Activated effector memory CD4-positive, alpha-beta T cell treated with Interleukin-2 at 50 U/mL for 16 hours (primary cell): Measurements from ENCODE around the gene RPS10.
"Not testable (repeated sequence)": the region's sequence is repeated elsewhere in the genome, so short reads cannot be mapped to it uniquely, and the experiment has no call there.

ENCODE experiments used
- DNase-seq: peaks from one replicate; pipeline ENCODE4 v3.0.0-alpha.2; 2020

RPS10 gene

GRCh38 chr6:34447386-34447785 is 21.5 kb upstream of the RPS10 start:
- DNase-seq, result no peak

GRCh38 chr6:34445313-34445860 is 19.5 kb upstream of the RPS10 start:
- no peak for DNase-seq

- no peak for DNase-seq
Observed at GRCh38 chr6:34441526-34441925, 15.7 kb upstream of the RPS10 start.

DNA sequence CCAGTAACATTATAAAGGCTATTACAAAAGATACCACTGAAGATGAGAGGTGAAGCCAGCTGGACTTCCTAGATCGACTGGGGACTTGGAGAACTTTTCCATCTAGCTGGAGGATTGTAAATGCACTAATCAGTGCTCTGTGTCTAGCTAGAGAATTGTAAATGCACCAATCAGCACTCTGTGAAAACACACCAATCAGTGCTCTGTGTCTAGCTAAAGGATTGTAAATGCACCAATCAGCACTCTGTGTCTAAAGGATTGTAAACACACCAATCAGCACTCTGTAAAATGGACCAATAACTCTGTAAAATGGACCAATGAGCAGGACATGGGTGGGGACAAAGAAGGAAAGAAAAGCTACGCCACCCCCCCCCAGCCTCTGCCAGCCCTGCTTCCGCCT is 13.6 kb upstream of the RPS10 start:
- no peak for DNase-seq

GRCh38 chr6:34438705-34439104 is 12.8 kb upstream of the RPS10 start:
- no peak for DNase-seq

DNA sequence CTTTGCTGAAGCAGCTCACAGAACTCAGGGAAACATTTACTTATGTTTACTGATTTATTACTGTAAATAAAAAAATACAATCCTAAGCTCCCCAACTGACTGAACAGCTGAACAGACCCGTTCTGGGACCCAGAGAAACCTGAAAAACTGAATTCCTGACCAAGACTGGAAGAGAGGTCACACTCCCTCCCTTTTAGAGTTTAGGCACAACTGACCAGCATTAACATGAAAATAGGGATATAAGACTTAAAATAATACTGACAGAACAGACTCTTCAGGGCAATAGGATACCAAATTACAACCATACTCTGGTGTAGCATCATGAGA is 11.7 kb upstream of the RPS10 start:
- DNase-seq, result no peak

DNA sequence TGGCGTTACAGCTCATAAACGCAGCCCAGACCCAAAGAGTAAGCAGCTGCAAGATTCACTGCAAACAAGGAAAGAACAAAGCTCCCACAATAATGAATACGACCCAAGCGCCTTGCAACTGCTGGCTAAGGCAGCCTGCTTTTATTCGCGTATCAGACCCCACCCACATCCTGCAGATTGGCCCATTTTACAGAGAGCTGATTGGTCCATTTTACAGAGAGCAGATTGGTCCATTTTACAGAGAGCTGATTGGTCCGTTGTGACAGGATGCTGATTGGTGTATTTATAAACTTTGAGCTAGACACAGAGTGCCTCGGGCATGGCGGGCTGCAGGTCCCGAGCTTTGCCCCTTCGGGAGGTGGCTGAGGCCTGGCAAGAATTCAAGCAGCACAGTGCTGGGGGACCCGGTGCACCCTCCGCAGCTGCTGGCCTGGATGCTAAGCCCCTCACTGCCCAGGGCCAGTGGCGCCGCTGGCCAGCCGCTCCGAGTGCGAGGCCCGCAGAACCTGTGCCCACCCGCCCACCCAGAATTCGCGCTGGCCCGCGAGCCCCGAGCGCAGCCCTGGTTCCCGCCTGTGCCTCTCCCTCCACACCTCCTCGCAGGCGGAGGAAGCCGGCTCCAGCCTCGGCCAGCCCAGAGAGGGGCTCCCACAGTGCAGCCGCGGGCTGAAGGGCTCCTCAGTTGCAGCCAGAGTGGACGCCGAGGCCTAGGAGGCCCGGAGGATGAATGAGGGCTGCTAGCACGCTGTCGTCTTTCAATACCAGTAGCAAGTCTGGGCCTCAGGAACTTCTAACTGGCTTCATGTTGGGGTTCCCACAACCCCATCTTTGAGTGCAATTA is 11.2 kb upstream of the RPS10 start:
- no peak for DNase-seq

DNA sequence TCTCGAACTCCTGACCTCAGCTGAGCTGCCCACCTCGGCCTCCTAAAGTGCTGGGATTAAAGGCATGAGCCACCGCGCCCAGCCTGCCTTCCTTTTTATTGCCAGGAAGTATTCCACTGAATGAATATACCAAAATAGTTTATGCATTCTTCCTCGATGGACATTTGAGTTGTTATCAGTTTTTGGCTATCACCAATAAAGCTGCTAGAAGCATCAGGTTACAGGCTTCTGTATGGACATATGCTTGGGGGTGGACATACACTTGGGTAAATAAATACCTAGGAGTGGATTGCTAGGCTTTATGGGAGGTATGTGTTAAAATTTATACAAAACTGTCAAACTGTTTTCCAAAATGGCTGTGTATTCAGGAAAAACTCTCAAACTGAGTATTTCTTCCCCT is 10.0 kb upstream of the RPS10 start:
- no peak for DNase-seq

- DNase-seq, result no peak
Observed at GRCh38 chr6:34425132-34425497, 754 bp downstream of the RPS10 start.

DNA sequence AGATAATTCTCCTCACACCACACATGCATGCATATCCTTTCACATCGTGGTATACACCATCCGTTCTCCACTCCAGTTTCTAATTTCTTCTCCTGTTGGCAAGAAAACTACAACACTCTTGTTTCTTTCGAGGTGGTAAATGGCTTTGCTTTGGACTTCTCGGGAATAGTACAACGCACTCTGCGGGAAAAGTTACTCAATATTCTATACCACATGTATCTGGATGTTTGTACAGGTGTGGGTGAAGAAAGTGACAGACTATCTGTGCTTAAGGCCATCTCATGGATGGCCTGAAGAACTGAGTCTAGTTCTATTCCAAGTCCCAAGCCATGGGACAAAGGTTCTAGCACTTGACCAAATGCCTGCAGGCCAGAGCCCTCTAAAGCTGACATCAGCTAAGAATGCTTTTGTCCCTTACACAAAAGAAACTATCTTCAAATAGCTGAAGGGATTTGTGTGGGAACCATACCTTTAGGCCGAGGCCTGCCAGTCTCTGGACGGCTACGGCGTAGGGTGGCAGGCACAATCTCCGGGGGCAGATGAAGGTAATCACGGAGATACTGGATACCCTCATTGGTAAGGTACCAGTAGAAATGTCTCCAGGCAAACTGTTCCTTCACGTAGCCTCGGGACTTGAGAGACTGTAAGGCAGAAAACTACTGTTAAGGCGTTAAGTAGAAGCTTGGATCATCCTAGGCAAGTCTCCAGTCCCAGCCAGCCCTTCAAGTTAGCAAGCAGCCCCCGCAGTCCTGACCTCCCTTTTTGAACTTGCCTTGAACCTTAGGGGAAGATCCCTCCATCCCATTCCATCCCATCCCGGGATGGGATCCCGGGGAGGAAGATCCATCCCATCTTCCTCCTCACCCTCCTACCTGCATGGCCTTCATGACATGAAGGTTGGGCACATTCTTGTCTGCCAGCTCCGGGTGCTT is 1.4 kb downstream of the RPS10 start:
- no peak for DNase-seq

GRCh38 chr6:34423254-34423653 is 2.6 kb downstream of the RPS10 start:
- no peak for DNase-seq

DNA sequence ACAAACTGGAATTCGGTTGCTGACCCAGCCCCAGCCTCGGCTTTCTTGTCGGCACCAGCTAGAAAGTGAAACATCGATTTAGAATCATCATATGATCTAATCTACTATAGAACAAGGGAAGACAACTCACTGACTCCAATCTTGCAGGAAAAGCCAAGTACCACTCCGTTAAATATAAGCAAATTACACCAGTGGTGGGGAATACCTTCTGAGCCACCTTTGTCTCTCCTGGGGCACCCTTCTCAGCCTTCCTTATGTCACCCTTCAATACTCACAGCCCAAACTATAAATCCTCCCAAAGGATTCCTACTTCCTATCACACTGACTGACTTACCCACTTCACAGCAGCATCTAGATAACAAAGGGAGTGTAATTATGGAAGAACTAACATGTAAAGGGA is 7.5 kb downstream of the RPS10 start:
- no peak for DNase-seq

DNA sequence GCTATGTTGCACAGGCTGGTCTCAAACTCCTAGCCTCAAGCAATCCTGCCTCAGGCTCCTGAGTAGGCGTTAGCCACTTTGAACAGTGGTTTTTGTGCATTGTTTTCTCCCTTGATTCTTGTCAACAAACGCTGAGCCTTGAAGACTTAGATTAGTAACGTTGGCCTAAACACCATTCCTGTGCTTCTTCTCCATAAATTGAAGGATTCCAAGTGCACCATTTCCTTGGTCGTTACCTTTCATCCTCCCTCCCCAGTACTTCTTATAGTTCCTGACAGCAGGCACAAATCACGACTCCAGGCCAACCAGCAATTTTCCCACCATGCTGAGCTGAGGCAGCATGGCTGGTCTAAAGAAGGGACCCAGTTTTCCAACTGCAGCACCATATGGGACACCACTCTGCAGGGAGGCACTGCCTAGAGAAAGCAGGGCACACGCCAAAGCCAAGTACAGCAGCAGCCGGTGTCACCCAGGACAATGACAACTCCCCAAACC is 8.9 kb downstream of the RPS10 start:
- DNase-seq, result no peak

DNA sequence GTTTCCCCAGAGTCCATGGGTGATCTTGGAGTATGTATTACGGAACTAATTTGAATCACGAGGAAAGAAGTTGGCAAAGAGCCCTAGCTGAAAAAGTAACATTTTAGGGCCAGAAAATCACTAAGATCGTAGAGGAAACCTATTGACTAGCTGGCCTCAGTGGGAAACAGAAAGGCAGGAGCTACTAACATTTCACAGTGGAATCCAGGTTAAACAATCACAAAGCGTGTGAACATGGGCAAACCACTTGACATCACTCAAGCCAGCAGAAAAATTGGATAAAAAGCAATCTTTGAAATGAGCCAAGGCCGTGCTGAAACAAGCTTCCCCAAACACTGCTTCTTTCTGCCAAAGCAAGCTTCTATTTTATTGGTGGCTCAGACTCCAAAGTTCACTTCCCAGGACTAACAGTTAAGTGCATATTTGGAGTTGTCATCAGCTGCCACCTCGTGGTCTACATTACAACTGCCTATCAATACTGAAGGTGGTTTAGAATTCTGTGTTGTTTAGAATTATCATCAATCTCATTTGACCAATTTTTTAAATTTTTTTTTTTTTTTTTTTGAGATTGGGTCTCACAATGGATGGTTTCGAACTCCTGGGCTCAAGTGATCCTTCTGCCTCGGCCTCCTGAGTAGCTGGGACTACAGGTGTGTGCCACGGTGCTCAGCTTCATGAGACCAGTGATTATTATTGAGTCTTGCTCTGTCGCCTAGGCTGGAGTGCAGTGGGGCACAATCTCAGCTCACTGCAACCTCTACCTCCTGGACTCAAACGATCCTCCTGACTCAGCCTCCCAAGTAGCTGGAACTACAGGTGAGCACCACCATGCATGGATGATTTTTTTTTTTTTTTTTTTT is 10.6 kb downstream of the RPS10 start:
- no peak for DNase-seq

- no peak for DNase-seq
Observed at GRCh38 chr6:34412643-34413214, 13.1 kb downstream of the RPS10 start.

DNA sequence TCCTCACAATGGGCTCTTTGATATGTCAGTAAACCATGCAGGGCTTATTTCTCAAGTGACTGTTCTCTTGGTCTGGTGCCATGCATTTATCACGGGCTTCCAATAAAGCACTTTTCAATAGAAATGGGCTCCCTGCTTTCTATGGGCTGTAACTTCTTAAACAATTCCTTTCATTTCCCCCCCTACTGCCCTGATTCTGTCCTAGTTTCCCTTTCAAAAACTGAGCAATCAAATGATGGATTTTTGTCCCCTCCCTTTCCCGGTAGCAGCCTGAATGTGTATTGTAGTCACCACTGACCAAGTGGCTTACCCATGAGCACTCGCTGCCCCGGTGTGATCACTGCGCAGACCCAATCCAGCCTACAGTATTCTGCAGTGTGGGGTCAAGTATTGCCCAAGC is 13.9 kb downstream of the RPS10 start:
- DNase-seq, result no peak

DNA sequence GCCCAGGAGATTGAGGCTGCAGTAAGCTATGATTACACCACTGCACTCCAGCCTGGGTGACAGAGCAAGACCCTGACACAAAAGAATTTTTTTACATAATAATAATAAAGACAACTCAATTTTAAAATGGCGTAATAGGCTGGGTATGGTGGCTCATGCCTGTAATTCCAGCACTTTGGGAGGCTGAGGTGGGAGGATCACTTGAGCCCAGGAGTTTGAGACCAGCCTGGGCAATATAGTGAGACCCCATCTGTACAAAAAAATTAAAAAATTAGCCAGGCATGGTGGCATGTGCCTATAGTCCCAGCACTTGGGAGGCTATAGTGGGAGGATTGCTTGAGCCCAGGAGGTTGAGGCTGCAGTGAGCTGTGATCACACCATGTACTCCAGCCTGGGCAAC is 18.0 kb downstream of the RPS10 start:
- not testable (repeated sequence) for DNase-seq

GRCh38 chr6:34396518-34396917 is 29.4 kb downstream of the RPS10 start:
- no peak for DNase-seq

- DNase-seq, result no peak
Observed at GRCh38 chr6:34393966-34394305, 31.9 kb downstream of the RPS10 start.

GRCh38 chr6:34393191-34393965 is 32.5 kb downstream of the RPS10 start:
- DNase-seq, result no peak

GRCh38 chr6:34392497-34393190 is 33.2 kb downstream of the RPS10 start, which contains the start of gene NUDT3:
TSS of gene NUDT3 (minus strand) at chr6:34392669. CDS start at chr6:34392362, 307 bp downstream.
- peak; percentile 92 for DNase-seq
